GM12878 (cell line): ENCODE data around the gene CLRN3.

Experiments used
- EP300 ChIP-seq, 2 experiments: fragments of 150-350 bp in 1 of 2; IDR thresholded peaks; 2 replicates each; pipeline ENCODE4 v1.6.1; 2011 to 2012; ENCODE audit warnings: low read depth in 2 of 2, low read length in 2 of 2, borderline replicate concordance in 1 of 2, improper control_type of control experiment in 1 of 2, inconsistent platforms in 1 of 2; ENCODE audit not compliant: control insufficient read depth in 1 of 2
- GABPA ChIP-seq: IDR thresholded peaks from 2 replicates; pipeline ENCODE4 v1.6.1; 2014; ENCODE audit warnings: antibody characterized with exemption, low read depth, mild to moderate bottlenecking, inconsistent platforms
- HDAC6 ChIP-seq: fragments of 200-600 bp; sonication (generic); IDR thresholded peaks from one replicate; pipeline ENCODE4 v1.8.0; 2017; ENCODE audit warnings: antibody characterized with exemption; ENCODE audit not compliant: unreplicated experiment
- MXI1 ChIP-seq: fragments of 150-350 bp; IDR thresholded peaks from 2 replicates; pipeline ENCODE4 v1.6.1; 2011; ENCODE audit warnings: low read depth, mild to moderate bottlenecking, inconsistent platforms, low read length, improper control_type of control experiment
- POLR2AphosphoS5 ChIP-seq: IDR thresholded peaks from 2 replicates; pipeline ENCODE4 v1.6.1; 2011; ENCODE audit warnings: mild to moderate bottlenecking, low read length, inconsistent platforms
- TF ChIP-seq, protein P1 (sequence below), 3 experiments: IDR thresholded peaks in 2 of 3; conservative IDR thresholded peaks in 1 of 3; 2 replicates each; pipeline ENCODE4 v1.5.1; 2011; ENCODE audit warnings: low read depth in 3 of 3, low read length in 3 of 3, mild to moderate bottlenecking in 3 of 3, control low read depth in 2 of 3, moderate library complexity in 2 of 3, inconsistent platforms in 1 of 3, mixed read lengths in 1 of 3; ENCODE audit not compliant: control insufficient read depth in 2 of 3, insufficient read depth in 1 of 3; ENCODE audit errors: extremely low read depth in 1 of 3
- TF ChIP-seq, protein P2 (sequence below): fragments of 450-650 bp; IDR thresholded peaks from 2 replicates; pipeline ENCODE4 v1.6.1; 2017; ENCODE audit warnings: mild to moderate bottlenecking

DNA sequence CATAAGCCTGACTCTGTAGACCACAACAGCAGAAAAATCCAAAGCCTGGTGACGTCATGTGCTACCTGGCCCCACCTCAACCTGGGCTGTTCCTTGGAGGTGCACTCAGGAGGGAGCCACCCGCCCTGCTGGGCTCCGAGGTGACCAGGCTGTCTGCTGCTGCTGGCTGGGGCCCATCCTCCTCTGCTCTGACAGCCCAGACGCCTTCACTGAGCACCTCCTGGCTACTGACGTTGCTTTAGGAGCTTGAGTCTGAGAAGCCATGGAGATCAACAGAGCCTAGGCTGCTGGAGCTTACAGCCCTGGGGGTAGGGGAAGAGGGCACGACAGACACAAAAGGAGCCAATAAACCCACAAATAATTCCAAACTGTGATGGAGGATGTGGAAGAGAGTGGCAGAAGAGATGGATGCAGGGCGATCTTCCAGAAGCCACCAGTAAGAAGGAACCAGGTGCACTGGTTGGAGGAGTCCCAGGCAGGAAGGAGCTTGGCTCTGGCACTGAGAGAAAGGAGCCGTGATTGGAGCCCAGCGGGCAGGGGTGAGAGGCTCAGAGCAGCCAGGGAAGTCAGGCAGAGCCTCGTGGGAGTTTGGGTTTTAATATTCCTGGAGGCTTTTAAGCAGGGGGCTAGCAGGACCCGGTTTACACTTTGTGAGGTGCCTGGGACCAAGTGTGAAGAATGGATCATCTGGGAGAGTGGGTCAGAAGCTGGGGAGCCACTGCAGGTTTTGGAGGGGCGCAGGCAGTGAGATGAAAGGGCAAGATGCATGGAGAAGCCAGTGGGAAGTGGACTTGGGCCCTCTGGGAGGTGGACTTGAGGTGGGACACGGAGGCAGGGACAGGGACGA is 12.5 kb upstream of the CLRN3 start:
- TF ChIP-seq, protein P1, sequence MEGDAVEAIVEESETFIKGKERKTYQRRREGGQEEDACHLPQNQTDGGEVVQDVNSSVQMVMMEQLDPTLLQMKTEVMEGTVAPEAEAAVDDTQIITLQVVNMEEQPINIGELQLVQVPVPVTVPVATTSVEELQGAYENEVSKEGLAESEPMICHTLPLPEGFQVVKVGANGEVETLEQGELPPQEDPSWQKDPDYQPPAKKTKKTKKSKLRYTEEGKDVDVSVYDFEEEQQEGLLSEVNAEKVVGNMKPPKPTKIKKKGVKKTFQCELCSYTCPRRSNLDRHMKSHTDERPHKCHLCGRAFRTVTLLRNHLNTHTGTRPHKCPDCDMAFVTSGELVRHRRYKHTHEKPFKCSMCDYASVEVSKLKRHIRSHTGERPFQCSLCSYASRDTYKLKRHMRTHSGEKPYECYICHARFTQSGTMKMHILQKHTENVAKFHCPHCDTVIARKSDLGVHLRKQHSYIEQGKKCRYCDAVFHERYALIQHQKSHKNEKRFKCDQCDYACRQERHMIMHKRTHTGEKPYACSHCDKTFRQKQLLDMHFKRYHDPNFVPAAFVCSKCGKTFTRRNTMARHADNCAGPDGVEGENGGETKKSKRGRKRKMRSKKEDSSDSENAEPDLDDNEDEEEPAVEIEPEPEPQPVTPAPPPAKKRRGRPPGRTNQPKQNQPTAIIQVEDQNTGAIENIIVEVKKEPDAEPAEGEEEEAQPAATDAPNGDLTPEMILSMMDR (IDR thresholded peaks at IDR 0.05 in 2 of 3, conservative IDR thresholded peaks at IDR 0.05 in 1 of 3; ENCODE audit: control insufficient read depth in 2 of 3, extremely low read depth in 1 of 3, insufficient read depth in 1 of 3, low read depth in 3 of 3, low read length in 3 of 3): no peak
- TF ChIP-seq HDAC6 (no peak), MXI1 (no peak), GABPA (no peak), POLR2AphosphoS5 (no peak), EP300 (IDR thresholded peaks at IDR 0.05; ENCODE audit: borderline replicate concordance in 1 of 2, control insufficient read depth in 1 of 2, low read depth in 2 of 2, low read length in 2 of 2) (no peak)
- TF ChIP-seq, protein P2, sequence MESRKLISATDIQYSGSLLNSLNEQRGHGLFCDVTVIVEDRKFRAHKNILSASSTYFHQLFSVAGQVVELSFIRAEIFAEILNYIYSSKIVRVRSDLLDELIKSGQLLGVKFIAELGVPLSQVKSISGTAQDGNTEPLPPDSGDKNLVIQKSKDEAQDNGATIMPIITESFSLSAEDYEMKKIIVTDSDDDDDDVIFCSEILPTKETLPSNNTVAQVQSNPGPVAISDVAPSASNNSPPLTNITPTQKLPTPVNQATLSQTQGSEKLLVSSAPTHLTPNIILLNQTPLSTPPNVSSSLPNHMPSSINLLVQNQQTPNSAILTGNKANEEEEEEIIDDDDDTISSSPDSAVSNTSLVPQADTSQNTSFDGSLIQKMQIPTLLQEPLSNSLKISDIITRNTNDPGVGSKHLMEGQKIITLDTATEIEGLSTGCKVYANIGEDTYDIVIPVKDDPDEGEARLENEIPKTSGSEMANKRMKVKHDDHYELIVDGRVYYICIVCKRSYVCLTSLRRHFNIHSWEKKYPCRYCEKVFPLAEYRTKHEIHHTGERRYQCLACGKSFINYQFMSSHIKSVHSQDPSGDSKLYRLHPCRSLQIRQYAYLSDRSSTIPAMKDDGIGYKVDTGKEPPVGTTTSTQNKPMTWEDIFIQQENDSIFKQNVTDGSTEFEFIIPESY: no peak
